ENCODE measurements around the gene PDCD2L. TPM values are rescaled to one million over a fixed set of nuclear protein-coding genes. Genes with fewer than 3 reads are reported as not detected.

Gene PDCD2L
- total RNA-seq, 1 experiment from 2014 or later = 27.1 TPM

DNA sequence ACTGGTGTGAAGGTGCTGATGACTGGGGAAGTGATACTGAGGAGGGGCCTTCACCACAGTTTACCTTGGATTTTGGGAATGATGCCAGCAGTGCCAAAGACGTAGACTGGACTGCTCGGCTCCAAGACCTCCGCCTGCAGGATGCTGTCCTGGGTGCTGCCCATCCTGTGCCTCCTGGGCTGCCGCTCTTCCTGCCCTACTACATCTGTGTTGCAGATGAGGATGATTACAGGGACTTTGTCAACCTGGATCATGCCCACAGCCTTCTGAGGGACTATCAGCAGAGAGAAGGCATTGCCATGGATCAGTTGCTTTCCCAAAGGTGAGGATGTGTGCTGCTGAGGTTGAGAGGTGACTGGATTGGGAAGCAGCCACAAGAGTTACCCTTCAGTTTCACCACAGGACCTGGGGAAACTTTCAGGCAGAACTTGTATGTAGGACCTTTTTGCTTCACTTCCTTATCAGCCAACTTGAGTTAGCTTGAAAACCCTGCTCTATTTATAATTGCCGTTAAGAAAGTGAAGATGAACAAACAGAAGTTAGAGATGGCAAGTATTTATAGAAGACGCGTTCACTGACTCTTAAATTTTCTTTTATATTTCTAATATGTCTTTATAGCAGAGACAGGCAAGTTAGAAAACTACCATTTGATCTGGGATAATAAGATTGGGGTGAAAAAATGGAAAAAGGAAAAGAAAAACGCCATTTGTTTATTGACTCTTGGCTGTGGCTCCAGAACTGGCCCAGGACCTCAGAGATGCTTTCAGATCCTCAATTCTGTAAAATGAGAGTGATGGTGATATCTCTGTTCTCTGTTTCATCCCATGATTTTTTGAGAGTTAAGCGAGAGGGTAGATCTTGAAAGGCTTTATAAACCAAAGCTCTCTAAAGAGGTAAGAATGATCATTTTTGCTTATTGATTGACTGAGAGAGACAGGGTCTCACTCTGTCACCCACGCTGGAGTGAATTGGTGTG lies 5.3 kb downstream of the PDCD2L start:
- POLR2A ChIA-PET (ENCODE audit: low non-redundant PET) = no interaction called here
- H3K9me3 ChIP-seq (ENCODE audit: low read depth, low read length, poor library complexity, severe bottlenecking) = no peaks in the 10 kb centered on the region
- BruUV-seq (replicated peaks) = no TSS peak

DNA sequence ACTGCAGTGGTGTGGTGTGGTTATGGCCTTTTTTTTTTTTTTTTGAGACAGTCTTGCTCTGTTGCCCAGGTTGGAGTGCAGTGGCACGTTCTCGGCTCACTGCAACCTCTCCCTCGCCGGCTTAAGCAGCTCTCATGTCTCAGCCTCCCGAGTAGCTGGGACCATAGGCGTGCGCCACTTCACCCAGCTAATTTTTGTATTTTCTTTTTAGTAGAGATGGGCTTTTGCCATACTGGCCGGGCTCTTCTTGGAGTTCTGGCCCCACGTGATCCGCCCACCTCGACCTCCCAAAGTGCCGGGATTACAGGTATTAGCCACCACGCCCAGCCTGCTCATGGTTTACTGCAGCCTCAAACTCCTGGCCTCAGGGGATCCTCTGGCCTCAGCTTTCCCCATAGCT lies 7.0 kb downstream of the PDCD2L start:
- intact Hi-C loops (cut with micrococcal nuclease; ENCODE audit: unreplicated experiment) = no loop called here
- ChIA-PET POLR2A (ENCODE audit: low non-redundant PET) (no interaction called here), CTCF (no interaction called here)
- Histone ChIP-seq H3K4me3 (ENCODE audit: low read depth, low read length, poor library complexity, severe bottlenecking) (no peak overlapping the region), H3K9me3 (ENCODE audit: low read depth, low read length, poor library complexity, severe bottlenecking) (no peaks in the 10 kb centered on the region), H3K4me1 (ENCODE audit: insufficient read depth, low read length, poor library complexity, severe bottlenecking) (no peaks in the 10 kb centered on the region), H3K27ac (ENCODE audit: low read depth, low read length, poor library complexity, severe bottlenecking) (no peak overlapping the region), H3K36me3 (ENCODE audit: insufficient read depth, low read length, poor library complexity, severe bottlenecking) (peaks cover 50% of the 10 kb centered on the region), H3K27me3 (replicated peaks; ENCODE audit: insufficient read depth, low read depth, low read length, poor library complexity) (no peaks in the 10 kb centered on the region)
- no TSS peak for BruUV-seq (replicated peaks)
- TF ChIP-seq, protein P1, sequence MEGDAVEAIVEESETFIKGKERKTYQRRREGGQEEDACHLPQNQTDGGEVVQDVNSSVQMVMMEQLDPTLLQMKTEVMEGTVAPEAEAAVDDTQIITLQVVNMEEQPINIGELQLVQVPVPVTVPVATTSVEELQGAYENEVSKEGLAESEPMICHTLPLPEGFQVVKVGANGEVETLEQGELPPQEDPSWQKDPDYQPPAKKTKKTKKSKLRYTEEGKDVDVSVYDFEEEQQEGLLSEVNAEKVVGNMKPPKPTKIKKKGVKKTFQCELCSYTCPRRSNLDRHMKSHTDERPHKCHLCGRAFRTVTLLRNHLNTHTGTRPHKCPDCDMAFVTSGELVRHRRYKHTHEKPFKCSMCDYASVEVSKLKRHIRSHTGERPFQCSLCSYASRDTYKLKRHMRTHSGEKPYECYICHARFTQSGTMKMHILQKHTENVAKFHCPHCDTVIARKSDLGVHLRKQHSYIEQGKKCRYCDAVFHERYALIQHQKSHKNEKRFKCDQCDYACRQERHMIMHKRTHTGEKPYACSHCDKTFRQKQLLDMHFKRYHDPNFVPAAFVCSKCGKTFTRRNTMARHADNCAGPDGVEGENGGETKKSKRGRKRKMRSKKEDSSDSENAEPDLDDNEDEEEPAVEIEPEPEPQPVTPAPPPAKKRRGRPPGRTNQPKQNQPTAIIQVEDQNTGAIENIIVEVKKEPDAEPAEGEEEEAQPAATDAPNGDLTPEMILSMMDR (conservative IDR thresholded peaks at IDR 0.05; ENCODE audit: low read depth, low read length) = no peak
- no peak for TF ChIP-seq EZH2 (IDR thresholded peaks at IDR 0.05; ENCODE audit: borderline replicate concordance, low read depth, low read length, poor library complexity, severe bottlenecking)
- DNase-seq (ENCODE audit: low spot score) = no peak

More for the DNA sequence above, 5.3 kb downstream of the PDCD2L start:
- no peak overlapping the region for H3K27ac ChIP-seq (ENCODE audit: low read depth, low read length, poor library complexity, severe bottlenecking)
- H3K36me3 ChIP-seq (ENCODE audit: insufficient read depth, low read length, poor library complexity, severe bottlenecking) = peaks cover 33% of the 10 kb centered on the region
- no peak for DNase-seq (ENCODE audit: low spot score)
- H3K4me3 ChIP-seq (ENCODE audit: low read depth, low read length, poor library complexity, severe bottlenecking) = no peak overlapping the region
- intact Hi-C loops (cut with micrococcal nuclease; ENCODE audit: unreplicated experiment) = no loop called here
- CTCF ChIA-PET = no interaction called here
- TF ChIP-seq, protein P1 (conservative IDR thresholded peaks at IDR 0.05; ENCODE audit: low read depth, low read length) = no peak
- no peak for TF ChIP-seq EZH2 (IDR thresholded peaks at IDR 0.05; ENCODE audit: borderline replicate concordance, low read depth, low read length, poor library complexity, severe bottlenecking)
- H3K4me1 ChIP-seq (ENCODE audit: insufficient read depth, low read length, poor library complexity, severe bottlenecking) = no peaks in the 10 kb centered on the region
- no peaks in the 10 kb centered on the region for H3K27me3 ChIP-seq (replicated peaks; ENCODE audit: insufficient read depth, low read depth, low read length, poor library complexity)

DNA sequence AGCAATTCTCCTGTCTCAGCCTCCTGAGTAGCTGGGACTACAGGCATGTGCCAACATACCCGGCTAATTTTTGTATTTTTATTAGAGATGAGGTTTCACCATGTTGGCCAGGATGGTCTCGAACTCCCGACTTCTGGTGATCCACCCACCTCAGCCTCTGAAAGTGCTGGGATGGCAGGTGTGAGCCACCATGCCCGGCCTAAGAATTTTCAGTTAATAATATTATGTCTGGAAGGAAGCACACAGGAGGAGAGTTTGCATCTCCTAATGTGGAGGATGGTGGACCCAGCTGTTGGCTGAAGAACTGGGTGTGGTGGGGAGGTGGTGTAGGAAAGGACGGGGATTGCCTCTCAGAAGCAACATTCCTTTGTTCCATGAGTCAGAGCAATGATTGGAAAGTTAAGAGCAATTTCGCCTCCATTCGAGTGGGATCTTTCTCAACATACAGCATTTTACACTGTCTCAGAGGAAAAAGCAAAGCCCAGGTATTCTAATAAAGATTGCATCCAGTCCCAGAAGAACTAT lies 11.9 kb downstream of the PDCD2L start:
- ChIA-PET POLR2A (ENCODE audit: low non-redundant PET) (no interaction called here), CTCF (no interaction called here)
- Histone ChIP-seq H3K27ac (ENCODE audit: low read depth, low read length, poor library complexity, severe bottlenecking) (no peak overlapping the region), H3K27me3 (replicated peaks; ENCODE audit: insufficient read depth, low read depth, low read length, poor library complexity) (no peaks in the 10 kb centered on the region), H3K9me3 (ENCODE audit: low read depth, low read length, poor library complexity, severe bottlenecking) (no peaks in the 10 kb centered on the region), H3K36me3 (ENCODE audit: insufficient read depth, low read length, poor library complexity, severe bottlenecking) (peaks cover 49% of the 10 kb centered on the region), H3K4me1 (ENCODE audit: insufficient read depth, low read length, poor library complexity, severe bottlenecking) (no peaks in the 10 kb centered on the region), H3K4me3 (ENCODE audit: low read depth, low read length, poor library complexity, severe bottlenecking) (no peak overlapping the region)
- BruUV-seq (replicated peaks) = no TSS peak
- TF ChIP-seq, protein P1 (conservative IDR thresholded peaks at IDR 0.05; ENCODE audit: low read depth, low read length) = no peak
- no peak for TF ChIP-seq EZH2 (IDR thresholded peaks at IDR 0.05; ENCODE audit: borderline replicate concordance, low read depth, low read length, poor library complexity, severe bottlenecking)
- intact Hi-C loops (cut with micrococcal nuclease; ENCODE audit: unreplicated experiment) = no loop called here
- no peak for DNase-seq (ENCODE audit: low spot score)
